ENCODE measurements around the gene ELAC1.
"Not testable (repeated sequence)": the region's sequence is repeated elsewhere in the genome, so short reads cannot be mapped to it uniquely, and the experiment has no call there.

The ELAC1 gene

GRCh38 chr18:50967714-50968661 is at the start of gene ELAC1:
ELAC1 (plus strand) TSS chr18:50968040; CDS start chr18:50974405, 6,365 bp downstream.
- no peak for FAIRE-seq
- peak; percentile 87 for DNase-seq (ENCODE audit: low spot score)

GRCh38 chr18:50918153-50918552 is 49.7 kb upstream of the ELAC1 start:
- DNase-seq (ENCODE audit: low spot score) (no peak), FAIRE-seq (no peak)

- no peak for DNase-seq (ENCODE audit: low spot score)
- FAIRE-seq: no peak
These were observed 43.5 kb upstream of the ELAC1 start for GRCh38 chr18:50924372-50924771.

DNA sequence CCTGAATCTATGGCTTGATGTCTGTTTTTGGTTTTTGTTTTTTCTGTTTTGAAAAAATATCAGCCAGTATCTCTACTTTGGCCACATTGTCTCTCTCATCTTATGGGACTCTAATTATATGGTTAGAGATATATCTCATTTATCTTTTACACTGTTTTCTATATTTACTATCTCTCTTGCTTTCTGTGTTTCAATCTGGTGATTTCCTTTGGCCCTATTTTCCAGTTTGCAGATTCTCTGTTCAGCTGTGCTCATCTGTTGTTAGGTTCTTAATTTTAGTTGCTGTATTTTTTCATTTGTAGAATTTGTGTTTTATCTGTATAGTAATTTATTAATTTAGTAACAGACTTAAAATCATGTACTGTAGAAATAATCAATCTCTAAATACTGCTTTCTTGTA is 41.3 kb upstream of the ELAC1 start:
- FAIRE-seq: no peak

GRCh38 chr18:50928551-50928950 is 39.3 kb upstream of the ELAC1 start:
- no peak for DNase-seq (ENCODE audit: low spot score)
- no peak for FAIRE-seq

More for the DNA sequence above, 41.3 kb upstream of the ELAC1 start:
- no peak for DNase-seq (ENCODE audit: low spot score)

DNA sequence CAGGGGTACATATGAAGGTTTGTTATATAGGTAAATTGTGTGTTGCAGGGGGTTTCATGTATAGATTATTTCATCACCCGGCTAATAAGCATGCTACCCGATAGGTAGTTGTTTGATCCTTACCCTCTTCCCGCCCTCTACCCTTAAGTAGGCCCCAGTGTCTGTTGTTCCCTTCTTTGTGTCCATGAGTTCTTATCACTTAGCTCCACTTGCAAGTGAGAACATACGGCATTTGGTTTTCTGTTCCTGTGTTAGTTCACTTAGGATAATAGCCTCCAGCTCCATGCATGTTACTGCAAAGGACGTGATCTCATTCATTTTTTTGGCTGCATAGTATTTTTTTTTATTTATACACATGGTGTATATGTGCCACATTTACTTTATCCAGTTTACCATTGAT is 34.2 kb upstream of the ELAC1 start:
- DNase-seq (ENCODE audit: low spot score) (no peak), FAIRE-seq (no peak)

DNA sequence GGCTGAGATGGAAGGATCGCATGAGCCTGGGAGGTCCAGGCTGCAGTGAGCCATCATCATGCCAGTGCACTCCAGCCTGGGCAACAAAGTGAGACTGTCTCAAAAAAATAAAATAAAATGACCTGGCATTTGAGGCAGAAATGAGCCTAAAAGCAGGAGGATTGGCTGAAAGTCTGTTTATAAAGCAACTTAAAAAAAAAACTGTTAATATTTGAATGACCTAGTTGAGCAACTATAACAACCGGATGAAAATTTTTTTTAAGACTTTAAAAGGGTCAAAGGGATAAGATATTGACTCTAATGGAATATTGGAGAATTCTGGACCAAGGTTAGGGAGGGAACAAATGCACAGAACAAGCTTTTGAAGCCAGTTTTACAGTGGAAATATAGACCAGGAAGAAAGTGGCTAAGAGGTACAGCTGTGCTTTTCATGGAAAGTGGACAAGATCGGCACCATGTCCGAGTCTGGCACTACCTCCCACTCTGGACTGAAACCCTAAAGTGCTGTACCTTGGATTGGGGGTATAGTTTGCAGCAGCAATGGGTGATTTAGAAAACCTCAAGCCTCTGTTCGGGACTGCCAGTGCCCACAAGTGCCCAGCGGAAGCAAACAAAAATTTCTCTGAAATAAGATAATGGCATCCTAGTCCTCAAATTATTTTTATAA is 33.2 kb upstream of the ELAC1 start:
- FAIRE-seq: no peak
- no peak for DNase-seq (ENCODE audit: low spot score)

- FAIRE-seq (no peak), DNase-seq (ENCODE audit: low spot score) (no peak)
These were observed 32.2 kb upstream of the ELAC1 start for GRCh38 chr18:50935493-50936191.

DNA sequence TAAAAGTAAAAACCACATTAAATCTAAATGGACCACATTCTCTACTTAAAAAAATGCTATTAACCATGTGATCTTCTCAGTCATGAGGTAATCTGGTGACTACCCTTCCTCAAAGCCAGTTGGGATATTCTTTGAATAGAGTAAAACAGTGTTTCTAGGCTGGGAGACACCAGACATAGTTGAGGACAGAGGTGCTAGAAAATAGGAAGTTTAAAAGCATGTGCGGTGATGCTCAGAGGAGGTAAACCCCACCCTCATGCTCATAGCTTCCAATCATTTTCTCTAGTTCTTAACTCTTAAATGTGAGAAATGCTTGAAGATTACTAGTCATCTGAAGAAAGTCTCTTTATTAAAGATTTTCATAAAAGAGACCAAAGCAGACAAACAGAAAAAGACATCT is 30.7 kb upstream of the ELAC1 start:
- DNase-seq (ENCODE audit: low spot score): no peak

DNA sequence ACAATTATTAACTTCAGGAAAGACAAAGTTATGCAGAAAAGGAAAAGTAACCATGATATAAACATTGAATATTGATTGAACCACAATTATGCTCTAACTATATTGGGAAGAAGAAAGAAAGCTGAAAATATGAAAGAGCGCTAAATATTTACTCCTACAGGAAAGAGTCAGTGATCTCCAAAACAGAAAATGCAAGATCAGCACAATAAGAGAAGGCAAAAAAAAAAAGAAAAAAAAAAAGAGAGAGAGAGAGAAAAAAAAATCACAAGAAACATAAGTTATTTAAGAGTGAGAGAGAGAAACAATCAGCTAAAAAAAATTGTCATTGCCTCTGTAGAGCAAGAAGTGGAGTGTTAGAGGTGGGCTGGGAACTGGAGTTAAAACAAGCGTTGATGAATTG is 28.9 kb upstream of the ELAC1 start:
- DNase-seq (ENCODE audit: low spot score) (no peak), FAIRE-seq (no peak)

More for the DNA sequence above, 30.7 kb upstream of the ELAC1 start:
- FAIRE-seq: no peak

- FAIRE-seq (no peak), DNase-seq (ENCODE audit: low spot score) (no peak)
These were observed 23.5 kb upstream of the ELAC1 start for GRCh38 chr18:50944245-50944932.

- not testable (repeated sequence) for DNase-seq (ENCODE audit: low spot score); FAIRE-seq
These were observed 21.9 kb upstream of the ELAC1 start for GRCh38 chr18:50945918-50946317.

GRCh38 chr18:50947899-50948298 is 19.9 kb upstream of the ELAC1 start:
- FAIRE-seq (no peak), DNase-seq (ENCODE audit: low spot score) (no peak)

- FAIRE-seq: no peak
- DNase-seq (ENCODE audit: low spot score): no peak
These were observed 18.7 kb upstream of the ELAC1 start for GRCh38 chr18:50949185-50949584.

- DNase-seq (ENCODE audit: low spot score): no peak
- FAIRE-seq: no peak
These were observed 17.2 kb upstream of the ELAC1 start for GRCh38 chr18:50950626-50951025.

DNA sequence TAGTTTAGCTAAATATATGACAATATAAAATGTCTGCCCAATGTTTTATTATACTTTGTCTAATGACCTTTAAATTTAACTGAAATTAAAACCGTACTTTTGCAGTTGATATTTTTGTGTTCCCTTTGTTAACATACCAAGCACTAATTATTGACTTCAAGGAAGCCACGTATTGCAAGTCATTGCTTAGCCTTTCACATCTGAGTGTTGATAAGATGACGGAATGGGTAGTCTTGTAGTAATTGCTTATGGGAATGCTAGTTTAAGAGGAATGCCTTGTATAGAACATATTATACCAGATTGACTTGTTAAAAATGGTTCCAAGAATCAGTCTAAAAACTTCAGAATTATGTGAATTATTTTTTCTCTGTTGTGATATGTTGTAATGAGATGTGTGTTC is 14.0 kb upstream of the ELAC1 start:
- DNase-seq (ENCODE audit: low spot score): no peak
- FAIRE-seq: no peak

- DNase-seq (ENCODE audit: low spot score) (no peak), FAIRE-seq (no peak)
These were observed 12.6 kb upstream of the ELAC1 start for GRCh38 chr18:50955253-50955652.

DNA sequence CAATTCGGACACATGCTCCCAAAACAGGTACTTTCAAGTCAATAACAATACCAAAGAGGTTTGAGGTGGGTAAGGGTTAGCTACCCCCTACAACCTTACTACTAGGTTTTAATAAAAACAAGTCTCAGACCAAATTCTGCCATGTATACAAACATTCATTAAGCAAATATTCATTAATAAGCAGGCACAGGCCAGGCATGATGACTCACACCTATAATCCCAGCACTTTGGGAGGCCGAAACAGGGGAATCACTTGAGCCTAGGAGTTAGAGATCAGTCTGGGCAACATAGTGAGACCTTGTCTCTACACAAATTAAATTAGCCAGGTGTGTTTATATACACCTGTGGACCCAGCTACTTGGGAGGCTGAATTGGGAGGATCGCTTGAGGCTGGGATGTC is 11.7 kb upstream of the ELAC1 start:
- no peak for DNase-seq (ENCODE audit: low spot score)
- FAIRE-seq: no peak

DNA sequence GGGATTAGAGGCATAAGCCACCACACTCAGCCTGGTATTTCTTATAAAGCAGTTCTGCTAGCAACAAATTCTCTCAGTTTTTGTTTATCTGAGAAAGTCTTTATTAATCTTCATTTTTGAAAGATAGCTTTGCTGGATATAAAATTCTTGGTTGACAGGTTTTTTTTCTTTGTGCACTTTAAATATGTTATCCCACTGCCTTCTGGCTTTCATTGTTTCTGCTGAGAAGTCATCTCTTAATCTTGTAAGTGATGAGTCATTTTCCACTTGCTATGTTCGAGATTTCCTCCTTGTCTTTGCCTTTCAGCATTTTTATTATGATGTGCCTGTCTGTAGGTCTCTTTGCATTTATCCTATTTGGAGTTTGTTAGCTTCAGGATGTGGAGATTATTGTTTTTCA is 5.9 kb upstream of the ELAC1 start:
- no peak for DNase-seq (ENCODE audit: low spot score)
- FAIRE-seq: no peak

GRCh38 chr18:50969448-50969847 is 1.6 kb downstream of the ELAC1 start:
- FAIRE-seq: no peak
- DNase-seq (ENCODE audit: low spot score): no peak

DNA sequence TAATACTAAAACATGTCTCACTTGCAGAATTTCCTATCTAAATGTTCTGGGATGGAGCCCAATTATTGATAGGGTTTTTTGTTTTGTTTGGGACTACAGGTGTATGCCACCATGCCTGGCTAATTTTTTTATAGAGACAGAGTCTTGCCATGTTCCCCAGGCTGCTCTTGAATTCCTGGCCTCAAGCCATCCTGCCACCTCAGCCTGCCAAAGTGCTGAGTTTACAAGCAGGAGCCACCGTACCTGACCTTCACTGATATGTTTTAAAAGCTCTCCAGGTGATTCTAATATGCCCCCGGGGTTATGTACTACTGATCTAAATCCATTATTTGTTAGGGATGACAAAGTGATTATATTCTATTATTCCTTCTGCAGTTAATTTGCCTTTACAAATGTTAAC is 2.2 kb downstream of the ELAC1 start:
- DNase-seq (ENCODE audit: low spot score) (no peak), FAIRE-seq (no peak)

All from urothelium cell line (cell line).